K562 (cell line): Measurements from ENCODE around the gene CUL5. TPM values are rescaled to one million over a fixed set of nuclear protein-coding genes. Genes with fewer than 3 reads are reported as not detected.

ENCODE experiments used
- EP400 ChIP-seq: fragments of 450-650 bp; IDR thresholded peaks from 2 replicates; pipeline ENCODE4 v1.6.1; 2017; ENCODE audit warnings: antibody characterized with exemption, mild to moderate bottlenecking, moderate library complexity
- NELFE ChIP-seq: IDR thresholded peaks from 2 replicates; pipeline ENCODE4 v1.6.1; 2011; ENCODE audit warnings: mild to moderate bottlenecking; ENCODE audit not compliant: insufficient read depth, insufficient read length
- polyA plus RNA-seq, 8 experiments: library from polyadenylated mRNA; depleted of rRNA in 4 of 8; stranded (reverse) in 5 of 8; unstranded in 3 of 8; fragments of >200 nt; fragmentation: Nextera tagmentation in 2 of 8; fragmentation: Illumina TruSeq in 1 of 8; extraction: Ambion mirVana in 2 of 8; extraction: Trizol in 1 of 8; gene quantifications; 2 replicates each; pipeline versions ENCODE4 v1.2.1 to v1.2.3, GENCODE V29; 2011 to 2014; ENCODE audit warnings: inconsistent platforms in 1 of 8, missing spikeins in 1 of 8
- total RNA-seq, 7 experiments: library from RNA; depleted of rRNA in 6 of 7; stranded (reverse); fragments of >200 nt in 6 of 7; fragmentation: Illumina TruSeq in 2 of 7; extraction: Trizol in 2 of 7; gene quantifications; 2 replicates each; pipeline versions ENCODE4 v1.2.1 to v1.2.3, GENCODE V29; 2011 to 2021; ENCODE audit warnings: low replicate concordance in 1 of 7
- TF ChIP-seq, protein P1 (sequence below), 2 experiments: fragments of 450-650 bp in 1 of 2; sonication (generic) in 1 of 2; formaldehyde crosslinking; conservative IDR thresholded peaks; 2 replicates each; pipeline versions ENCODE4 v1.4.0 to v1.8.1; 2020 to 2022; ENCODE audit warnings: mild to moderate bottlenecking in 1 of 2, missing genetic modification reagents in 1 of 2
- TF ChIP-seq, protein P2 (sequence below), 3 experiments: fragments of 200-800 bp in 1 of 3; fragments of 250-450 bp in 1 of 3; fragments of 450-650 bp in 1 of 3; sonication (Bioruptor Pico) in 1 of 3; sonication (Bioruptor generic) in 1 of 3; formaldehyde crosslinking in 1 of 3; IDR thresholded peaks; 2 replicates each; pipeline versions ENCODE4 v1.6.1 to v1.8.0; 2016 to 2022; ENCODE audit warnings: mild to moderate bottlenecking in 2 of 3, missing genetic modification characterization in 2 of 3, missing compliant biosample characterization in 1 of 3, moderate library complexity in 1 of 3

The CUL5 gene
- total and polyA plus RNA-seq, 9 of the 15 experiments (the other 6 are each of a cell fraction or from before 2014, with no cell fraction given): 14.3 to 45.9 (median 23.0) TPM

GRCh38 chr11:108115500-108116140 lies 106.9 kb downstream of the CUL5 start (continued):
- TF ChIP-seq EP400 (no peak), NELFE (no peak)
- TF ChIP-seq, protein P1, sequence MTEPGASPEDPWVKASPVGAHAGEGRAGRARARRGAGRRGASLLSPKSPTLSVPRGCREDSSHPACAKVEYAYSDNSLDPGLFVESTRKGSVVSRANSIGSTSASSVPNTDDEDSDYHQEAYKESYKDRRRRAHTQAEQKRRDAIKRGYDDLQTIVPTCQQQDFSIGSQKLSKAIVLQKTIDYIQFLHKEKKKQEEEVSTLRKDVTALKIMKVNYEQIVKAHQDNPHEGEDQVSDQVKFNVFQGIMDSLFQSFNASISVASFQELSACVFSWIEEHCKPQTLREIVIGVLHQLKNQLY (CRISPR knock-in tag; conservative IDR thresholded peaks at IDR 0.05): no peak
- TF ChIP-seq, protein P2, sequence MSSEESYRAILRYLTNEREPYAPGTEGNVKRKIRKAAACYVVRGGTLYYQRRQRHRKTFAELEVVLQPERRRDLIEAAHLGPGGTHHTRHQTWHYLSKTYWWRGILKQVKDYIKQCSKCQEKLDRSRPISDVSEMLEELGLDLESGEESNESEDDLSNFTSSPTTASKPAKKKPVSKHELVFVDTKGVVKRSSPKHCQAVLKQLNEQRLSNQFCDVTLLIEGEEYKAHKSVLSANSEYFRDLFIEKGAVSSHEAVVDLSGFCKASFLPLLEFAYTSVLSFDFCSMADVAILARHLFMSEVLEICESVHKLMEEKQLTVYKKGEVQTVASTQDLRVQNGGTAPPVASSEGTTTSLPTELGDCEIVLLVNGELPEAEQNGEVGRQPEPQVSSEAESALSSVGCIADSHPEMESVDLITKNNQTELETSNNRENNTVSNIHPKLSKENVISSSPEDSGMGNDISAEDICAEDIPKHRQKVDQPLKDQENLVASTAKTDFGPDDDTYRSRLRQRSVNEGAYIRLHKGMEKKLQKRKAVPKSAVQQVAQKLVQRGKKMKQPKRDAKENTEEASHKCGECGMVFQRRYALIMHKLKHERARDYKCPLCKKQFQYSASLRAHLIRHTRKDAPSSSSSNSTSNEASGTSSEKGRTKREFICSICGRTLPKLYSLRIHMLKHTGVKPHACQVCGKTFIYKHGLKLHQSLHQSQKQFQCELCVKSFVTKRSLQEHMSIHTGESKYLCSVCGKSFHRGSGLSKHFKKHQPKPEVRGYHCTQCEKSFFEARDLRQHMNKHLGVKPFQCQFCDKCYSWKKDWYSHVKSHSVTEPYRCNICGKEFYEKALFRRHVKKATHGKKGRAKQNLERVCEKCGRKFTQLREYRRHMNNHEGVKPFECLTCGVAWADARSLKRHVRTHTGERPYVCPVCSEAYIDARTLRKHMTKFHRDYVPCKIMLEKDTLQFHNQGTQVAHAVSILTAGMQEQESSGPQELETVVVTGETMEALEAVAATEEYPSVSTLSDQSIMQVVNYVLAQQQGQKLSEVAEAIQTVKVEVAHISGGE (CRISPR knock-in tag; IDR thresholded peaks at IDR 0.05): no peak
- TF ChIP-seq, all 486 proteins: peak for 2
